A673 (cell line): ENCODE measurements around the gene LAT. TPM values are rescaled to one million over a fixed set of nuclear protein-coding genes. Genes with fewer than 3 reads are reported as not detected.

Source experiments
- BruUV-seq: library from RNA; stranded (reverse); fragments of 400-500 nt; replicated peaks from 2 replicates; lab custom pipeline; 2021; lab: Mats Ljungman, UMichigan
- CTCF ChIA-PET: fragments of 300-600 bp; sonication (Branson Sonifier 250); formaldehyde crosslinking; loops from one replicate; lab custom pipeline; 2022; ENCODE audit warnings: antibody characterized with exemption; lab: Charles Lee
- POLR2A ChIA-PET: fragments of 300-600 bp; sonication (Branson Sonifier 250); formaldehyde crosslinking; loops from one replicate; lab custom pipeline; 2022; ENCODE audit warnings: antibody characterized with exemption; ENCODE audit not compliant: low non-redundant PET; lab: Charles Lee
- DNase-seq: peaks from one replicate; pipeline ENCODE4 v3.0.0-alpha.2; 2015; ENCODE audit warnings: low spot score
- H3K27ac ChIP-seq: fragments of 200-600 bp; sonication (generic); 2 replicates; pipeline ENCODE4 v1.5.1; 2016; ENCODE audit warnings: mixed run types, low read depth, mild to moderate bottlenecking, mixed read lengths, antibody characterized with exemption, low read length; ENCODE audit not compliant: poor library complexity, severe bottlenecking
- H3K27me3 ChIP-seq: fragments of 200-600 bp; sonication (generic); replicated peaks from 2 replicates; pipeline ENCODE4 v1.6.1; 2017; ENCODE audit warnings: mixed run types, low read depth, mild to moderate bottlenecking, mixed read lengths, antibody characterized with exemption, low read length; ENCODE audit not compliant: insufficient read depth, poor library complexity
- H3K36me3 ChIP-seq: fragments of 200-600 bp; sonication (generic); 2 replicates; pipeline ENCODE4 v1.6.1; 2016; ENCODE audit warnings: mixed run types, mild to moderate bottlenecking, mixed read lengths, antibody characterized with exemption, low read length; ENCODE audit not compliant: insufficient read depth, poor library complexity, severe bottlenecking
- H3K4me1 ChIP-seq: fragments of 200-600 bp; sonication (generic); 2 replicates; pipeline ENCODE4 v1.6.1; 2017; ENCODE audit warnings: mixed run types, mild to moderate bottlenecking, mixed read lengths, antibody characterized with exemption, low read length; ENCODE audit not compliant: insufficient read depth, poor library complexity, severe bottlenecking
- H3K4me3 ChIP-seq: fragments of 200-600 bp; sonication (generic); 2 replicates; pipeline ENCODE4 v1.5.1; 2016; ENCODE audit warnings: low read depth, mixed run types, mild to moderate bottlenecking, mixed read lengths, low read length; ENCODE audit not compliant: poor library complexity, severe bottlenecking
- H3K9me3 ChIP-seq: fragments of 200-600 bp; sonication (generic); 2 replicates; pipeline ENCODE4 v1.6.1; 2016; ENCODE audit warnings: mixed run types, low read depth, mild to moderate bottlenecking, mixed read lengths, antibody characterized with exemption, low read length; ENCODE audit not compliant: poor library complexity, severe bottlenecking
- EZH2 ChIP-seq: fragments of 200-600 bp; sonication (generic); IDR thresholded peaks from 2 replicates; pipeline ENCODE4 v1.6.1; 2017; ENCODE audit warnings: borderline replicate concordance, low read depth, mild to moderate bottlenecking, mixed read lengths, antibody characterized with exemption, low read length; ENCODE audit not compliant: poor library complexity, severe bottlenecking
- intact Hi-C: fragments of 100-400 bp; cut with micrococcal nuclease; formaldehyde crosslinking; loops from one replicate; pipeline ENCODE4 v1.10.0; 2022; ENCODE audit not compliant: unreplicated experiment
- total RNA-seq: library from RNA; stranded (reverse); gene quantifications from 2 replicates; pipeline ENCODE4 v1.2.3, GENCODE V29; 2021
- TF ChIP-seq, protein P1 (sequence below): fragments of 300-800, 200-600 bp; sonication (generic); conservative IDR thresholded peaks from 2 replicates; pipeline ENCODE4 v1.5.1; 2017; ENCODE audit warnings: low read depth, mild to moderate bottlenecking, antibody characterized with exemption, low read length, moderate library complexity, mixed read lengths

LAT gene
- total RNA-seq, 1 experiment from 2014 or later = 2.8 TPM

DNA sequence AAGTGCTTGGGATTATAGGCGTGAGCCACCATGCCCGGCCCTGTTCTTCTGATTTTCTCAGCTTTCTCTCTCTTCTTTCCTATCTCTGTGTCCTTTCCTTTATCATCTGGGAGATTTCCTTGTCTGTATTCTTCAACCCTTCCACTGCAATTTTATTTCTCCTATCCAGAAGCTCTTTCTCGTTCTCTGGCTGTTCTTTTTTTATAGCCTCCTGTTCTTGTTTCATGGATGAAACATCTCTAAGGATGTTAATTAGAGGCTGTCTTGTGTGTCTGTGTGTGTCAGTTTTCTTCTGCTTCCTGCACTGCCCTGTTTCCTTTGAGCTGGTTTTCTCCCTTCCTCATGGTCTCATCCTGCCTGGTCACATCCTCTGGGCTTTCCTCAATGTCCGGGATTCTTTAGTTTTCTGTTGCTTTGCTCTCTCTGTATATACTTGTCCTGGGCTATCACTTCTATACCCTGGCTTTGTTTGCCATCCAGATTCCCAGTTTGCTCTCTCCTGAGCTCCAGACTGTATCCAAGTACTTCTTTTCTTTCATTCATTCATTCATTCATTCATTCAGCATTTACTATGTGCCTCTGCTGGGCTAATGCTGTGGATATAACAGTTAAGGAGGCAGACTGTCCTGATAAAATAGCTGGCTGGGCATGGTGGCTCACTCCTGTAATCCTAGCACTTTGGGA, 2.5 kb downstream of the LAT start:
- Histone ChIP-seq H3K4me1 (no peaks in the 10 kb centered on the region), H3K27me3 (no peaks in the 10 kb centered on the region), H3K36me3 (no peaks in the 10 kb centered on the region), H3K4me3 (no peak overlapping the region), H3K9me3 (no peaks in the 10 kb centered on the region), H3K27ac (no peak overlapping the region)
- intact Hi-C loops = no loop called here
- POLR2A ChIA-PET = no interaction called here
- DNase-seq = no peak
- CTCF ChIA-PET = no interaction called here
- TF ChIP-seq EZH2 = no peak
- TF ChIP-seq, protein P1, sequence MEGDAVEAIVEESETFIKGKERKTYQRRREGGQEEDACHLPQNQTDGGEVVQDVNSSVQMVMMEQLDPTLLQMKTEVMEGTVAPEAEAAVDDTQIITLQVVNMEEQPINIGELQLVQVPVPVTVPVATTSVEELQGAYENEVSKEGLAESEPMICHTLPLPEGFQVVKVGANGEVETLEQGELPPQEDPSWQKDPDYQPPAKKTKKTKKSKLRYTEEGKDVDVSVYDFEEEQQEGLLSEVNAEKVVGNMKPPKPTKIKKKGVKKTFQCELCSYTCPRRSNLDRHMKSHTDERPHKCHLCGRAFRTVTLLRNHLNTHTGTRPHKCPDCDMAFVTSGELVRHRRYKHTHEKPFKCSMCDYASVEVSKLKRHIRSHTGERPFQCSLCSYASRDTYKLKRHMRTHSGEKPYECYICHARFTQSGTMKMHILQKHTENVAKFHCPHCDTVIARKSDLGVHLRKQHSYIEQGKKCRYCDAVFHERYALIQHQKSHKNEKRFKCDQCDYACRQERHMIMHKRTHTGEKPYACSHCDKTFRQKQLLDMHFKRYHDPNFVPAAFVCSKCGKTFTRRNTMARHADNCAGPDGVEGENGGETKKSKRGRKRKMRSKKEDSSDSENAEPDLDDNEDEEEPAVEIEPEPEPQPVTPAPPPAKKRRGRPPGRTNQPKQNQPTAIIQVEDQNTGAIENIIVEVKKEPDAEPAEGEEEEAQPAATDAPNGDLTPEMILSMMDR = no peak
- no TSS peak for BruUV-seq

DNA sequence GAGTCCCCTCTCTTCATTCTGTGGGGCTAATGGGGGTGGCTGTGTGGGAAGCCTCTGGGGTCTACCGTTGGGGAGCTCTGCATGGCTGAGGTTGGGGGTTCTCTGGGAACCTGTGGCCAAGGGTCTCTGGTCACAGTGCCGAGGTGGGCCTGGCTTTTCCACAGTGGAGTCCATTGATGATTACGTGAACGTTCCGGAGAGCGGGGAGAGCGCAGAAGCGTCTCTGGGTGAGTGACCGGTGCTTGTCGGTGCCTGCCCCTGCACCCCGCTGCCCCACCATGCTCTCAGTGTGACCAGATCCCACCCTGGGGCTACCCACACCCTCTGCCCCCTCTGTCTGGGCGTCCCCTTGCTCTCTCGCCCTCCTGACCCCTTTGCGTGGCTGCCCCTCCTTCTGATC, 4.5 kb downstream of the LAT start:
- ChIA-PET CTCF (no interaction called here), POLR2A (no interaction called here)
- no peaks in the 10 kb centered on the region for H3K9me3 ChIP-seq
- intact Hi-C loops = no loop called here
- H3K4me3 ChIP-seq = no peak overlapping the region
- BruUV-seq = no TSS peak
- no peak for TF ChIP-seq EZH2
- TF ChIP-seq, protein P1 = no peak
- DNase-seq = no peak
- H3K36me3 ChIP-seq = no peaks in the 10 kb centered on the region
- no peaks in the 10 kb centered on the region for H3K4me1 ChIP-seq
- no peak overlapping the region for H3K27ac ChIP-seq
- H3K27me3 ChIP-seq = no peaks in the 10 kb centered on the region

DNA sequence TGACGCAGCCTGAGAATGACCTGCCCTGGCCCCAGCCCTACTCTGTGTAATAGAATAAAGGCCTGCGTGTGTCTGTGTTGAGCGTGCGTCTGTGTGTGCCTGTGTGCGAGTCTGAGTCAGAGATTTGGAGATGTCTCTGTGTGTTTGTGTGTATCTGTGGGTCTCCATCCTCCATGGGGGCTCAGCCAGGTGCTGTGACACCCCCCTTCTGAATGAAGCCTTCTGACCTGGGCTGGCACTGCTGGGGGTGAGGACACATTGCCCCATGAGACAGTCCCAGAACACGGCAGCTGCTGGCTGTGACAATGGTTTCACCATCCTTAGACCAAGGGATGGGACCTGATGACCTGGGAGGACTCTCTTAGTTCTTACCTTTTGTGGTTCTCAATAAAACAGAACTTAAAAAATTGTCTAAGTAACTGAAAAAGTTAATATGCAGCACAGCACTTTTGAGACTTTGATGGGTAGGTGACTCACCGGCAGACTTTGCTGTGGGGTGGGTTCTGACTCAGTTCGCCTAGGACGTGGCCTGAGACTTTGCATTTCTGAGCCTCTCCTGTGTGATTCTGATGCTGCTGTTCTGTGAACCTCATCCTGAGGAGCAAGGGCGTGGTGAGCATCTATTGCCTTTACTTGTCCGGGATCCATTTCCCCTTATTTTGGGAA, 5.7 kb downstream of the LAT start:
- Histone ChIP-seq H3K36me3 (no peaks in the 10 kb centered on the region), H3K27ac (no peak overlapping the region), H3K9me3 (no peaks in the 10 kb centered on the region), H3K27me3 (no peaks in the 10 kb centered on the region), H3K4me3 (no peak overlapping the region), H3K4me1 (no peaks in the 10 kb centered on the region)
- ChIA-PET CTCF (no interaction called here), POLR2A (interaction anchor here (0.6 kb wide), 1 partner anchor 621 kb away, joined by 8 read pairs; no protein-coding TSS in a partner anchor)
- no TSS peak for BruUV-seq
- no peak for DNase-seq
- no peak for TF ChIP-seq EZH2
- TF ChIP-seq, protein P1 = no peak
- intact Hi-C loops = no loop called here
